ENCODE measurements around the gene MYCBP2.

The MYCBP2 gene

DNA sequence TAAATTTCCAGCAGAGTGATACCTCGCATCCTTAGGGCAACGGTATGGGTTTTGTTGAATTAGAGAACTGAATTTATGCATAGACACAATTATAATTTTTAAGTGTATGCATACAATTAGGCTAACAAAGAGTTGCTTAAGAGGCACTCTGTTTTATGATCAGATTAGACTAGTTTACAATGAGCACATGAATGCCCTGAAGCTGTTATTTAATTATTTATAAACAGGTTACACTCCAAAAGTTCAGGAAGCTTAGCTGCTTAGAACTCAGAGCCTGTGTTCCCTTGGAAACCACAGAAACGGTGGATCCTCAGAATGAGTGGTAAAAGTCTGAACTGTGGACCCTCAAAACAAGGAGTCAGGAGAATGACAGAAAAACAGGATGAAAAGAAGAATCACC lies 227.5 kb downstream of the MYCBP2 start:
- TF ChIP-seq, protein P1, sequence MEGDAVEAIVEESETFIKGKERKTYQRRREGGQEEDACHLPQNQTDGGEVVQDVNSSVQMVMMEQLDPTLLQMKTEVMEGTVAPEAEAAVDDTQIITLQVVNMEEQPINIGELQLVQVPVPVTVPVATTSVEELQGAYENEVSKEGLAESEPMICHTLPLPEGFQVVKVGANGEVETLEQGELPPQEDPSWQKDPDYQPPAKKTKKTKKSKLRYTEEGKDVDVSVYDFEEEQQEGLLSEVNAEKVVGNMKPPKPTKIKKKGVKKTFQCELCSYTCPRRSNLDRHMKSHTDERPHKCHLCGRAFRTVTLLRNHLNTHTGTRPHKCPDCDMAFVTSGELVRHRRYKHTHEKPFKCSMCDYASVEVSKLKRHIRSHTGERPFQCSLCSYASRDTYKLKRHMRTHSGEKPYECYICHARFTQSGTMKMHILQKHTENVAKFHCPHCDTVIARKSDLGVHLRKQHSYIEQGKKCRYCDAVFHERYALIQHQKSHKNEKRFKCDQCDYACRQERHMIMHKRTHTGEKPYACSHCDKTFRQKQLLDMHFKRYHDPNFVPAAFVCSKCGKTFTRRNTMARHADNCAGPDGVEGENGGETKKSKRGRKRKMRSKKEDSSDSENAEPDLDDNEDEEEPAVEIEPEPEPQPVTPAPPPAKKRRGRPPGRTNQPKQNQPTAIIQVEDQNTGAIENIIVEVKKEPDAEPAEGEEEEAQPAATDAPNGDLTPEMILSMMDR (IDR thresholded peaks at IDR 0.05; ENCODE audit: poor library complexity, severe bottlenecking), result no peak
- no peak for ATAC-seq (ENCODE audit: low read depth)
- Histone ChIP-seq H3K4me3 (ENCODE audit: severe bottlenecking) (no peak overlapping the region), H3K36me3 (ENCODE audit: low read depth) (peaks cover 20% of the 10 kb centered on the region), H3K9me3 (ENCODE audit: severe bottlenecking) (no peaks in the 10 kb centered on the region), H3K4me1 (ENCODE audit: insufficient read depth, poor library complexity, severe bottlenecking) (no peaks in the 10 kb centered on the region), H3K27ac (ENCODE audit: poor library complexity, severe bottlenecking) (no peak overlapping the region), H3K27me3 (ENCODE audit: insufficient read depth, poor library complexity, severe bottlenecking) (no peaks in the 10 kb centered on the region)
- no peak for DNase-seq (ENCODE audit: low spot score)

- H3K36me3 ChIP-seq (ENCODE audit: low read depth), result peaks cover 33% of the 10 kb centered on the region
- no peaks in the 10 kb centered on the region for H3K27me3 ChIP-seq (ENCODE audit: insufficient read depth, poor library complexity, severe bottlenecking)
- DNase-seq (ENCODE audit: low spot score) (no peak), ATAC-seq (ENCODE audit: low read depth) (no peak)
- H3K4me3 ChIP-seq (ENCODE audit: severe bottlenecking), result no peak overlapping the region
- H3K27ac ChIP-seq (ENCODE audit: poor library complexity, severe bottlenecking), result no peak overlapping the region
- H3K4me1 ChIP-seq (ENCODE audit: insufficient read depth, poor library complexity, severe bottlenecking), result no peaks in the 10 kb centered on the region
- H3K9me3 ChIP-seq (ENCODE audit: severe bottlenecking), result no peaks in the 10 kb centered on the region
- TF ChIP-seq, protein P1 (IDR thresholded peaks at IDR 0.05; ENCODE audit: poor library complexity, severe bottlenecking), result no peak
Observed at GRCh38 chr13:77095288-77095687, 231.6 kb downstream of the MYCBP2 start.

- ATAC-seq (ENCODE audit: low read depth) (no peak), DNase-seq (ENCODE audit: low spot score) (no peak)
- Histone ChIP-seq H3K4me3 (ENCODE audit: severe bottlenecking) (no peak overlapping the region), H3K4me1 (ENCODE audit: insufficient read depth, poor library complexity, severe bottlenecking) (no peaks in the 10 kb centered on the region), H3K9me3 (ENCODE audit: severe bottlenecking) (no peaks in the 10 kb centered on the region), H3K27me3 (ENCODE audit: insufficient read depth, poor library complexity, severe bottlenecking) (no peaks in the 10 kb centered on the region), H3K27ac (ENCODE audit: poor library complexity, severe bottlenecking) (no peak overlapping the region), H3K36me3 (ENCODE audit: low read depth) (peaks cover 38% of the 10 kb centered on the region)
- TF ChIP-seq, protein P1 (IDR thresholded peaks at IDR 0.05; ENCODE audit: poor library complexity, severe bottlenecking), result no peak
Observed at GRCh38 chr13:77094773-77095172, 232.1 kb downstream of the MYCBP2 start.

- Histone ChIP-seq H3K27me3 (ENCODE audit: insufficient read depth, poor library complexity, severe bottlenecking) (no peaks in the 10 kb centered on the region), H3K4me3 (ENCODE audit: severe bottlenecking) (no peak overlapping the region), H3K9me3 (ENCODE audit: severe bottlenecking) (no peaks in the 10 kb centered on the region), H3K4me1 (ENCODE audit: insufficient read depth, poor library complexity, severe bottlenecking) (no peaks in the 10 kb centered on the region), H3K36me3 (ENCODE audit: low read depth) (peaks cover 38% of the 10 kb centered on the region), H3K27ac (ENCODE audit: poor library complexity, severe bottlenecking) (no peak overlapping the region)
- TF ChIP-seq, protein P1 (IDR thresholded peaks at IDR 0.05; ENCODE audit: poor library complexity, severe bottlenecking), result no peak
- ATAC-seq (ENCODE audit: low read depth), result no peak
- no peak for DNase-seq (ENCODE audit: low spot score)
Observed at GRCh38 chr13:77093735-77094134, 233.2 kb downstream of the MYCBP2 start.

DNA sequence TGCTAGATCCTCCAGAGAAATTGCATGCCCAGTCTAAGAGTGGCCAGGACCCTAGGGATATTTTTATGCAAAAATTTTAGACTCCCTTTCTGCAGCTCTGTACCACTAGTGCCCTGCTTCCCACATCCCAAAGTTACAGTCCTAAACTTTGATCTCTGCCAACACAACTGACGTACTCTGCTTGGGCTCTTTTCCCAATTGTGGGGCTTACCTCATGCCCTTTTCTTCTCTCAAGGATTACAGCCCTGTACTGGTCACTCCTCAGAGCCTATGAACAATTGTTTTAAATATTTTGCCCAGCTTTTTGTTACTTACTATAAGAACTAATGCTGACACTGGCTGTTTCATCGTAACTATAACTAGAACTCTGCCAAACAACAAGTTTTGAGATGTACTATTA lies 242.1 kb downstream of the MYCBP2 start:
- Histone ChIP-seq H3K36me3 (ENCODE audit: low read depth) (peaks cover 59% of the 10 kb centered on the region), H3K27me3 (ENCODE audit: insufficient read depth, poor library complexity, severe bottlenecking) (no peaks in the 10 kb centered on the region), H3K4me3 (ENCODE audit: severe bottlenecking) (no peak overlapping the region), H3K4me1 (ENCODE audit: insufficient read depth, poor library complexity, severe bottlenecking) (no peaks in the 10 kb centered on the region), H3K9me3 (ENCODE audit: severe bottlenecking) (no peaks in the 10 kb centered on the region), H3K27ac (ENCODE audit: poor library complexity, severe bottlenecking) (no peak overlapping the region)
- ATAC-seq (ENCODE audit: low read depth) (no peak), DNase-seq (ENCODE audit: low spot score) (no peak)
- TF ChIP-seq, protein P1 (IDR thresholded peaks at IDR 0.05; ENCODE audit: poor library complexity, severe bottlenecking), result no peak
